ENCODE results near the gene FRMPD2.
"Not testable (repeated sequence)": the region's sequence is repeated elsewhere in the genome, so short reads cannot be mapped to it uniquely, and the experiment has no call there.

Gene FRMPD2

DNA sequence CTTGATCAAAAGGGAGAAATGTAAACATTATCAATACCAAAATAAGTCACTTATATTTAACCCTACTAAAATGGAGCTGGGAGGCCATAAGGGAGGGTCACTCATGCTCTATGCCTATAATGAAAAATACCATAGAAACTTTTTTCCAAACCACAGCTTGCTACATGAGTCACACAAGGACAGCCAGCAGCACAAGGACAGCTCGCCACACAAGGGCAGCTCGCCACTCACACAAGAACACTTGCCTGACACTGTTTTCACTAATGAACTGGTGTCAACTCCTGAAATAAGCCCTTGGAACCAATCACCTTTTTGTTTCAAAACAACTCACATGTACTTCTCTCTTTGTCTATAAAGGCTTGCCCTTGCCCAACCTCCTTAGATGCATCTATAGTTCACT, 43.3 kb downstream of the FRMPD2 start:
- DNase-seq = no peak

- DNase-seq = no peak
Measured at GRCh38 chr10:48227213-48227612, 47.3 kb downstream of the FRMPD2 start.

DNA sequence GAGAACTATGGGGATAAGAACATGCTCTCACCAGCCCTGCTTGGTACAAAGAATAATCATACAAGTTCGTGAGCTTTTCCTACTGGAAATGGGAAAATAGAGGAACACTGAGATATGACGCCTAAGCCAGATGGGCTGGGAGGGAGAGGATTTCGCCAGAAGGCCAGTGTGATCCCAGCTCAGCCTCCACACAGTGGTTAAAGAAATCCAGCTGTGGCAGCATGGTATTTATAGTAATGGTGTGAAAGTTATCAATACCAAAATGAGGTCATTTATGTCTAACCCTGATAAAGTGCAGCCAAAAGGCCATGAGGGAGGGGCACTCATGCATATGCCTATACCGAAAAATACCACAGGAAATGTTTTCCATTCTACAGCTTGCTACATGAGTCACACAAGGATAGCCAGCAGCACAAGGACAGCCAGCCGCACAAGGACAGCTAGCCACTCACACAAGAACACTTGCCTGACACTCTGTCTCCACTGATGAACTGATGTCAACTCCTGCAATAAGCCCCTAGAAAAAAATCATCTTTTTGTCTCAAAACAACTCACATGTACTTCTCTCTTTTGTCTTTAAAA, 49.4 kb downstream of the FRMPD2 start:
- DNase-seq = no peak

DNA sequence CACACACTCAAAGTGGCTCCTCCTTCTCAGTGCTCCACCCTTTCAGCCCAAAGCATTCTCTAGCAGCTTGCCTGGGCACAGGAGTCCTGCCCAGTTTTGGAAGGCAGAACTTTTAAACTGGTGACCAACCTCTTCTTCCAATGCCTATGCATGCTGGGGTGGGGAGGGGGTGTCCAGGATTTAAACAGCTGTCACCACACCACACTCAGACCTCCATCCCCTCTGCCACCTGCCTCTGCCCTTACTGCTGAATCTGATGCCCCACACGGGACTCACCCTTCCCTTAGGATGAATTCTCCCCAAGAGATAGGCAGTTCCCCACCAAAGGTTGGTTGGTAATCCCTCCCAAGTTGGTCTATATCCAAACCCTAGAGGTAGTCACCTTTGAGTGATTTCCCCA, 50.2 kb downstream of the FRMPD2 start:
- no peak for DNase-seq

- DNase-seq = no peak
Measured at GRCh38 chr10:48221814-48222213, 52.7 kb downstream of the FRMPD2 start.

DNA sequence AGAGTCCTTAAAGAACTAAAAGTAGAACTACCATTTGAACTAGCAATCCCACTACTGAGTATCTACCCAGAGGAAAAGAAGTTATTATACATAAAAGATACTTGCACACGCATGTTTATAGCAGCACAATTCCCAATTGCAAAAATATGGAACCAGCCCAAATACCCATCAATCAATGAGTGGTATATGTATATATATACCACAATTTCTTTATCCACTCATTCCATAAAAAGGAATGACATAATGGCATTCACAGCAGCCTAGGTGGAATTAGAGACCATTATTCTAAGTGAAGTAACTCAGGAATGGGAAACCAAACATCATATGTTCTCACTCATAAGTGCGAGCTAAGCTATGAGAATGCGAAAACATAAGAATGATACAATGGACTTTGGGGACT, 53.5 kb downstream of the FRMPD2 start:
- DNase-seq = not testable (repeated sequence)

DNA sequence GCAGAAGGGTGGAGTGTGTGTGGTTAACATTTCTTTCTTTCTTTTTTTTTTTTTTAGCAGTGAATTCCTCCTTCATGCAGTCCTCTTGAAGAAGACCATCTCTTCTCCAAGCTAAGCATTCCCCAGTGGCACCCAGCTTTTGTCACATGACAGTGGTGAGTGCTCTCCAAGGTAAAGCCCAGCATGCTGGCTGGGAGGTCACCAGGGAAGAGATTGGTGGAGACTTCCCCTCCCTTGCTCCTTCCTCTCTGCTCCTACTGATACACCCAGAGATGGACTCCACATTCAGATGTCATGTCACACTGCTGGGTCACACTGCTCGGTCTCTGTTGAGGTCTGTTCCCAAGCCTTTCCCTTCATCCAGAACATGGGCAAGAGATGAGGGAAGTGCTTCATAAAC, 55.3 kb downstream of the FRMPD2 start:
- no peak for DNase-seq

GRCh38 chr10:48216744-48217143, 57.8 kb downstream of the FRMPD2 start:
- no peak for DNase-seq

- no peak for DNase-seq
Measured at GRCh38 chr10:48216204-48216505, 58.3 kb downstream of the FRMPD2 start.

DNA sequence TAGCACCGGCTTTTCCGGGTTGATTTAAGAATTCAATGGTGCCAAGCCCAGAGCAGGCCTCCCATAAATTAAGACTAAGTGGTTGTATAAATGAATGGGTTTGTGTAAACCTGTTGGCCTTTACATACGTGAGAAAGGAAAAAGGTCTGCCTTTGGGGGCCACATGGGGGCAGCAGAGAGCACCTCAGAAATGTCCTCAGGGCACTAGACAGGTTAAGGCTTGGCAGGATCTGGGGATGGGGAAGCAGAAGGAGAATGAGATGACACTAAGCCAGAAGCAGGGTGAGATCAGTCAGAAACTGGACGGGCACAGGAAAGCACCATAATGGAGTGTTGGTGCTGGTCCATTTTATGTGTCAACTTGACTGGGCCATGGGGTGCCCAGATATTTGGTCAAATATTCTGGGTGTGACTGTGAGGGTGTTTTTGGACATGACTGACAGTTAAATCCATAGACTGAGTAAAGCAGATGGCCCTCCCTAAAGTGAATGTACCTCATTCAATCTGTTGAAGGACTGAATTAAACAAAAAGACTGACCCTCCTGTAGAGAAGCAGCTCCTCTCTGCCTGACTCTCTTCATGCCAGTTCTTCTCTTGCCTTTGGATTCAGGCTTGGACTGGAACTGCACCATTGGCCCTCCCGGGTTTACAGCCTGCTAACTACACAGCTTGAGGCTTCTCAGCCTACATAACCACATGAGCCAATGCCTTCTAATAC, 58.9 kb downstream of the FRMPD2 start:
- DNase-seq = peak; percentile 49 to 71

DNA sequence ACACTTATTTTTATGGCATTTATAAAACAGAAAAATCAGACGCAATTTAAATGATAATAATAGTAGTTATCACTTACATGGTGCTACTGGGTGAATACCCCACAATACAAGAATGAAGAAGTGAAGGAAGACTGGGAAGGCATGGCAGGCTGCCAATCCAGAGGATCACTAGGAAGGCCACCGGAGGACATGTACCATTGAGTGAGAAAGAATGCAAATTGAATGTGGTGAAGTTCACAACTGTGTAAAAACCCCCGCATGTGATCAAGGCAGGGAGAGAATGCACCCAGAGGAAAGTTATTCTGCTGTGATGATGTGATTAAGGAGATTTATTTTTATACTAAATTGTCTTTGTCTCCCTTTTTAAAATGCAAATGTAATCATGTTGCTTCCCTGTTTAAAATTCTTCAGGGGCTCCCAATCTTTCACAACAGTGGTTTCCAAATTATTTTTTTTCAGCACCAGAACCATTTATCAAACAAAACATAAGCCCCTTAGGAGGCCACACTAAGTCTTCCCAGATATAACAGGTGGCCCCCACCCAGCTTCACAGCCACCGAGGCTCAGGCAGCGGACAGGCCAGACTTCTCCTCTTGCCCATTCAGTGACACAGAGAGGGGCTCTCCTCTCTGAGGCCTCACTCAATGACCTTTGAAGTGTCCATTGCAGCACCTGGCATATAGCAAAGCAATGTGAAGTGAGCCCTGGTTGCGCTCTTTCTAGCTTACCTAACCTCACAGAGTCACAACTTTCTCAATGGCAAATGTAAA, 59.6 kb downstream of the FRMPD2 start:
- no peak for DNase-seq

DNA sequence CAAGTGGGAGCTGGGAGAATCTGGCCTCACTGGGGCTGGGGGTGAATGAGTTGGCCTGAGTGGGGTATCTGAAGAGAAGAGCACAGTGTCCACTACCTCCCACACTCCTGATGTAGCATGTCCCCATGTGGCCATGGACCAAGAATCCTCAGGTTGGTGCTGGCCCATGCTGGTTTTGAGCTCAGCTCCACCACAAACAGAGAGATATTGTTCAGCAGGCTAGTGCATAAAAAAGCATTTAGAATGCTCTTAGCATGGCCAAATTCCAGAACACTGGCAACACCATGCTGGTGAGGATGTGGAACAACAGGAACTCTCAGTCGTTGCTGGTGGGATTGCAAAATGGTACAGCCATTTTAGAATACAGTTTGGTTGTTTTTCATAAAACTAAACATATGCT, 61.4 kb downstream of the FRMPD2 start:
- no peak for DNase-seq

GRCh38 chr10:48211777-48212176, 62.7 kb downstream of the FRMPD2 start:
- DNase-seq = no peak

DNA sequence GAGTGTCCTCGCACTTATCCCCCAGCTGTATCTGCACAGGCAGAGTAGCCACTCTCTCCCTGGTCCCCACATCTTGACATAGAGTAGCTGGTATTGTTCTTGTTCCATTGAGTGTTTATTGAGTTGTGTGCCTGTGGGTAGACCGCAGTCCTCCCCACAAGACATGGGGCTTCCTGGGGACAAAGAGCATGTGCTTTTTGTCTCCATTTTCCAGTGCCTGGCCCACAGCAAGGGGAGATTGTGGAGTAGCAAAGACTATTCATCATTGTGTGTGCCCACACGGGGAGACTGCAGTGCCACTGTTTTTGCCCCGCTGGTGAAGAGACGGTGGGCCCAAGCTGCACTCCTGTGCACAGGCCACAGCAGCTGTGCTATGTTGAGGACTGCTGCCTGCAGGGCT, 63.5 kb downstream of the FRMPD2 start:
- no peak for DNase-seq

GRCh38 chr10:48210391-48210790, 64.1 kb downstream of the FRMPD2 start:
- DNase-seq = no peak

DNA sequence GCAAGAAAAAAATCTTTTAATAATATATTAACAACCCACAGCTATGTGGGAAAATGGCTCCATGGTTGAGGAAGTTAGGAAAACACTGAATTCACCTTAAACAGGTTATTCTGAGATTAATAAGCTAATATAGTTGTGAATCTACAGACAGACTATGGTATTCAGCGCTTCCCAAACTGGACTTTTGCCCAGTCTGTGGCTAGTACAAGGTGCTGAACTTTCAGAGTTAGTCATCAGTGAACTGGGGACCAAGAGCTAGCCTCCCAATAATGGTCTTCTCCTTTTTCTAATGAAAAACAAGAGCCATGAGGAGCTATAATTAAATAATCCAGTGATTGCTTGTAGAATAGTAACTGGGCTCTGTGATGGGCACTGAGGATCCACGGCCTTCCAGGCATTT, 65.3 kb downstream of the FRMPD2 start:
- DNase-seq = no peak

GRCh38 chr10:48207853-48208252, 66.6 kb downstream of the FRMPD2 start:
- no peak for DNase-seq

DNA sequence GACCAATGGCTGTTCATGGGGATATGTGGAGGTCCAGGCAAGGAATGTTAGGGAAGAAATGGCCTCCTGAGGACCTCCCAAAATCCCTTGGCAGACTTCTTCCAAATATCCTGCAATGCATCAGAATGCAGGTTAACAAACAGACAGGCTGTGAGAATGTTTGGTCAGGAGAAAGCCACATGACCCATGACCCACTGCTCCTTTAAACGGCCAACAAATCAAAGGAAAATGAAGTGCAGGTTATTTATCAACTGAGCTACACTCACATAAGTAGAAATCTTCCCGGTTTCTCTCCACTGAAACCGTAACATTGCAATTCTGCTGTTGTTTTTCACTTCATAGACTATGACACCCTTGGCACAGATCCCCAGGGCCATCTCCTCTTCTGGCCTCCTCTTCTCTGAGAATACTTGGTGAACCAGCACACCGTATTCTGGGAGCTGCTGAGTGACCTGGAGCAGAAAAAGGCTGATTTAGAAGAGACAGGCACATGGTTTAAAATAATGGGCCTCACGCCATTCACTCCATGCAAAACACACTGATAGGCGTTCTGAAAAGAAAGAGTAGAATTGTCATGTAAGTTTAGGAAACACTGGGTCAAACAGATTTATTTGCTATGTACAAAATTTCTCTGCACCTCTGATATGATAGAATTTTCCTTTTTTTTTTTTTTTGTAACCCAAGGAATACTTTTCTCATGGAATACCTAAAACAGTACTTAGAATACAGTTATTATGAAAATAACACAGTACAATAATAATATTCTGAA, 67.8 kb downstream of the FRMPD2 start:
- DNase-seq = no peak

- no peak for DNase-seq
Measured at GRCh38 chr10:48205918-48206317, 68.6 kb downstream of the FRMPD2 start.

DNA sequence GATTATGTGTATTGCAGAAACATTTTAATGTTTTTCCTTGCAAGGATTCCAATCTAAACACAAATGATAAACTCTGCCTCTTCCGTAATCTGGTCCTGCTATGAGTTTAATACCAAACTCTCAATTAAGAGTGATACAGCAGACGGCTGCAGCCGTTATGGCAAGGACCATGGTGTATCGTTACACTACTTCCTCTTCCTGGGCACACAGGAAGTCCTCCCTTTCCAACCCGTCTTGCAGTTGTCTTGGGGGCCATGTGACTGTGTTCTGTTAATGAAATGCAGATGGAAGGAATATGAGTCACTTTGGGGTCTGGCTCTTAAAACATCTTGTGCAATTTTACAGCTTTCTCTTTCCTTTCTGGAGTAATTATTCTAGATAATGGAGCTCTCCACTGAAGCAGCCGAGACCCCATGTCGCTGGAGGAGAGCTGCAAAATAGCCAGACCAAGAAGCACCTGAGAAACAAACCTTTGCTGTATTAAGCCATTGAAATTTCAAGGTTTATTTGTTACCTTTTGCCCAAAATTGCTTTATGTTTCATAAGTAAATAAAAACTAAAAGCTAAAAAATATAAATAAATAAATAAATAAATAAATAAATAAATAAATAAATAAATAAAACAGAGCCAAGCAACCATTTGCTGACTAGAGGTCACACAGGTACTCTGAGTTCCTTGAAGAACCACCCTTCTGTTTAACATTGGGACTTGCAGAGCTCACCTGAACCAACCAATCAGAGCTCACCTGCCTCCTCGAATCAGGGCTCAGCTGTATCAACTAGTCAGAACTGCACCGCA, 74.7 kb downstream of the FRMPD2 start:
- peak; percentile 55 to 72 for DNase-seq

GRCh38 chr10:48197236-48197899, 77.1 kb downstream of the FRMPD2 start:
- peak; percentile 4 to 15 for DNase-seq

DNA sequence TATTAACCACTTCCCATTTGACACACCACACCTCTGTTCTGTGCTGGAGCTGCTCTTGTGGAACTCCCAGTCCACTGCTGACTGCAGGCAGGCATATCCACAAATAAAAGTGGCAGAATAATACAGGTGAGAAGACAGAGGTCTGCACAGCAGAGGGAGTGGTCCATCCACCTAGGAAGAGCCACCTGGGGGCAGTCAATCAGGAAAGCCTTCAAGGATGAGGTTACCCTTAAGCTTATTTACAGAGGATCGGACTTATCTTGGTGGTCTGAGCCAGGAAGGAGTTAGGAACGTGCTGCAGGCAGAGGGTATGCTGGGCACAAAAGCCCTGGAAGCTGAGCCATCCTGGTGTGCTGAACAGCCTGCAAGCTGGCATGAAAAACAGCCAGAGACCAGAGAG, 78.7 kb downstream of the FRMPD2 start:
- no peak for DNase-seq
